GM21737 (cell line): Measurements from ENCODE around the gene SNAP25.

Experiments
- ATAC-seq: cut with Tn5 transposase; IDR thresholded peaks from one replicate; pipeline ENCODE4 v1.9.1; 2021; ENCODE audit warnings: mild to moderate bottlenecking, moderate library complexity; ENCODE audit not compliant: unreplicated experiment

SNAP25 gene

GRCh38 chr20:10261702-10262101 lies 43.1 kb downstream of the SNAP25 start:
- no peak for ATAC-seq

- ATAC-seq: no peak
Measured at GRCh38 chr20:10263385-10264165, 44.9 kb downstream of the SNAP25 start.

- no peak for ATAC-seq
Measured at GRCh38 chr20:10264166-10264558, 45.5 kb downstream of the SNAP25 start.

GRCh38 chr20:10268636-10269035 lies 50.0 kb downstream of the SNAP25 start:
- no peak for ATAC-seq

- ATAC-seq: no peak
Measured at GRCh38 chr20:10270630-10271029, 52.0 kb downstream of the SNAP25 start.

- ATAC-seq: no peak
Measured at GRCh38 chr20:10271494-10272219, 53.0 kb downstream of the SNAP25 start.

- ATAC-seq: no peak
Measured at GRCh38 chr20:10276878-10277580, 58.4 kb downstream of the SNAP25 start.

- ATAC-seq: no peak
Measured at GRCh38 chr20:10277616-10278015, 59.0 kb downstream of the SNAP25 start.

GRCh38 chr20:10278412-10278811 lies 59.8 kb downstream of the SNAP25 start:
- no peak for ATAC-seq

- no peak for ATAC-seq
Measured at GRCh38 chr20:10280018-10280908, 61.6 kb downstream of the SNAP25 start.

- no peak for ATAC-seq
Measured at GRCh38 chr20:10281911-10282310, 63.3 kb downstream of the SNAP25 start.

GRCh38 chr20:10282979-10283456 lies 64.4 kb downstream of the SNAP25 start:
- ATAC-seq: no peak

- no peak for ATAC-seq
Measured at GRCh38 chr20:10286356-10286755, 67.7 kb downstream of the SNAP25 start.

- ATAC-seq: no peak
Measured at GRCh38 chr20:10288421-10288820, 69.8 kb downstream of the SNAP25 start.

- ATAC-seq: no peak
Measured at GRCh38 chr20:10288954-10289646, 70.5 kb downstream of the SNAP25 start.

- ATAC-seq: no peak
Measured at GRCh38 chr20:10291568-10292248, 73.1 kb downstream of the SNAP25 start.

- ATAC-seq: no peak
Measured at GRCh38 chr20:10297223-10297622, 78.6 kb downstream of the SNAP25 start.

- ATAC-seq: no peak
Measured at GRCh38 chr20:10297684-10298240, 79.1 kb downstream of the SNAP25 start.
